ENCODE data around the gene SDF4. TPM values are rescaled to one million over a fixed set of nuclear protein-coding genes. Genes with fewer than 3 reads are reported as not detected.

SDF4 gene
- total RNA-seq, 4 donors from 2014 or later = 42.6 to 143 (median 87.8) TPM

- TF ChIP-seq CTCF (IDR thresholded peaks at IDR 0.05; ENCODE audit: low read depth) = no peak
Measured at GRCh38 chr1:1274299-1274930, 42.6 kb upstream of the SDF4 start.

- no peak for TF ChIP-seq CTCF (IDR thresholded peaks at IDR 0.05; ENCODE audit: low read depth)
Measured at GRCh38 chr1:1273512-1274298, 41.9 kb upstream of the SDF4 start, which contains the start of gene UBE2J2. UBE2J2 (minus strand) TSS chr1:1273854; CDS start chr1:1267992, 5,862 bp downstream.

DNA sequence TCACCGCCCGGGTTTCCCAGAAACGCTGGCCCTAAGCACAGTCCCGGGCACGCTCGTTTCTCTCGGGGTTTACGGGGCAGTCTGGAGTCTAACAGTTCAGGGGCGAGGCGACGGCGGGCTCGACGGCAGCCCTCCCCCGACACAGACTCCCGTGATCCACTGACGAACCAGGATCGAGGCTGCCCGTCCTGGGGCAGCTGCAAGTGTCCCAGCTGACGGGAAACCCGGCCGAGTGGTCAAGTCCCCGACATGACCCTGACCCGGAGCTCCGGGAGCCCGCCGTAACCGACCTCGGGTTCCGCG lies 41.4 kb upstream of the SDF4 start:
- no peak for TF ChIP-seq CTCF (IDR thresholded peaks at IDR 0.05; ENCODE audit: low read depth)

GRCh38 chr1:1272341-1273208 lies 40.8 kb upstream of the SDF4 start:
- TF ChIP-seq CTCF (IDR thresholded peaks at IDR 0.05; ENCODE audit: low read depth) = no peak

GRCh38 chr1:1270813-1271212 lies 39.0 kb upstream of the SDF4 start:
- TF ChIP-seq CTCF (IDR thresholded peaks at IDR 0.05; ENCODE audit: low read depth) = no peak

DNA sequence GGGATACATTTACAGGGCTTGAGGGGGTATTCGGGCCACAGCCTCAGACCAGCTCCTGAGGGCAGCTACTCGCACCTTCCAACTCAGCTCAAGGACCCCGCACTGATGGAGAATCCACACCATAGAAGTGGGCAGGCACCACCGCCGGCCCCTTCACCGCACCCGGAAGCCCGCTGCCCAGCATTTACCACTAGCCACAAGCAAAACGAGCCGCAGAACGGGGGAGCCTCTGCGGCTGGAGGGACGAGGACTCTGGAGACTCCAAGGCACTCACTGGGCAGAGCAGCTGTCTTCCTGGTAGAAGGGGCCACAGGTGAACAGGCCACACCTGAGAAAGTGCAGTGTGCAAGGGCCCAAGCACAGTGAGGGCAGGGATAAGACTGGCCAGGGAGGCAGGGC lies 36.5 kb upstream of the SDF4 start:
- TF ChIP-seq CTCF (IDR thresholded peaks at IDR 0.05; ENCODE audit: low read depth) = no peak
